IPS-18a (cell line): ENCODE results near the gene EHD3.

ENCODE experiments used
- H3K27ac ChIP-seq: one replicate; pipeline ENCODE4 v1.5.1; 2013; ENCODE audit warnings: low read length
- H3K27me3 ChIP-seq: one replicate; pipeline ENCODE4 v1.6.1; 2013; ENCODE audit warnings: mild to moderate bottlenecking, low read length; ENCODE audit not compliant: control insufficient read depth, insufficient read depth
- H3K36me3 ChIP-seq: one replicate; pipeline ENCODE4 v1.6.1; 2013; ENCODE audit warnings: low read depth, low read length; ENCODE audit not compliant: control insufficient read depth
- H3K4me1 ChIP-seq: one replicate; pipeline ENCODE4 v1.6.1; 2013; ENCODE audit warnings: low read depth, low read length; ENCODE audit not compliant: control insufficient read depth
- H3K4me3 ChIP-seq: one replicate; pipeline ENCODE4 v1.5.1; 2013; ENCODE audit warnings: low read length
- H3K9ac ChIP-seq: one replicate; pipeline ENCODE4 v1.6.1; 2013; ENCODE audit warnings: mild to moderate bottlenecking, low read length, moderate library complexity
- H3K9me3 ChIP-seq: one replicate; pipeline ENCODE4 v1.6.1; 2013; ENCODE audit warnings: low read depth, low read length; ENCODE audit not compliant: control insufficient read depth

Gene EHD3

DNA sequence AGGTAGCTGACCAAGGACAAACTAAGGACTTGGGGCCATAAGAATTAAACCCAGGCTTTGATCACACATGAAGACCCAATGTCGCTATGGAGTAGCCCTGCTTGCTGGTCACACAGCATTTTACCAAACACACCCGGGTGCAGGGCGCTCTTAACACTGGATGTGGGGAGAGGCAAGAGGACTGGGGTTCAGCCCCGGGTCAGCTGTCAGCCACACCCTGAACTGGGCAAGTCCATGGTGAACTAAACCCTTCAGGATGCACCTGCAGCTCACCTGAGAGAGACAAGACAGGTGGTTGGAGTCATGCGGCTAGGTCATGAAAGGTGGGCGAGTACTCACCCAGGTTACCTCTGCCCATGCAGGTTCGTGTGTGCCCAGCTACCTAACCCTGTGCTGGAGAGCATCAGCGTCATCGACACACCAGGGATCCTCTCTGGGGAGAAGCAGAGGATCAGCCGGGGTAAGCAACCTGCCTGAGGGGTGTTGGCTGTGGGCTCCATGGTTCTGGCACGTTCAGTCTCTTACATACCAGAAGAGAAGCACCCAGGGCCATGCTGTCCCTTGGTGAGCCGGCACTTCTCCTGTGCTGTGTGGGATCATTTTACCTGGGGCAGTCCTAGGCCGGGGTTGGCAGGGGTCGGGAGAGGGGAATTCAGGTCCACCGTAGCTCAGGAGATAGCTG lies 15.2 kb downstream of the EHD3 start:
- H3K4me1 ChIP-seq, result no peaks in the 10 kb centered on the region
- H3K9me3 ChIP-seq, result no peaks in the 10 kb centered on the region
- no peak overlapping the region for H3K27ac ChIP-seq
- H3K9ac ChIP-seq, result no peak overlapping the region
- H3K4me3 ChIP-seq, result no peak overlapping the region
- H3K27me3 ChIP-seq, result no peaks in the 10 kb centered on the region
- H3K36me3 ChIP-seq, result no peaks in the 10 kb centered on the region

DNA sequence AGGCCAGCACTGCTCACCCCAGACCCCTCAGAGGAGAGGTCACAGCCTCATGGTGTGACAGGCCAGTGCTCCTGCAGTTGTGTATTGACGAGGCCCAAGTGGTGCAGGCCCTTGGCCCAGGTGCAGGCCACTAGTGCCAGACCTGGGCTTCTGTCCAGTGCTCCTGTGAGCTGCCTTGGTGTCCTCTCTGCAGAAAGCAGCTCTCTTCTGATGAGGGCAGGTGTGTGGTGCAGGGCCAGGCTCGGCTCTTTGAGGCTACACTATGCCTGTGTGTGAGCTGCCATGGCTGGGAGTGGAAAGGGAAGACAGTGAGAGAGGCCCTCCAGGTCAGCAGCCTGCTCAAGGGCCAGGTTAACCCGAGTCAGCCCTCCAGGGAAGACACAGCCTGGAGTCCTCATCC lies 17.1 kb downstream of the EHD3 start:
- H3K9ac ChIP-seq, result no peak overlapping the region
- no peaks in the 10 kb centered on the region for H3K36me3 ChIP-seq
- no peak overlapping the region for H3K4me3 ChIP-seq
- H3K9me3 ChIP-seq, result no peaks in the 10 kb centered on the region
- no peaks in the 10 kb centered on the region for H3K27me3 ChIP-seq
- no peaks in the 10 kb centered on the region for H3K4me1 ChIP-seq
- H3K27ac ChIP-seq, result no peak overlapping the region

GRCh38 chr2:31251851-31252250 lies 17.9 kb downstream of the EHD3 start:
- Histone ChIP-seq H3K4me3 (no peak overlapping the region), H3K9ac (no peak overlapping the region), H3K4me1 (no peaks in the 10 kb centered on the region), H3K9me3 (no peaks in the 10 kb centered on the region), H3K36me3 (no peaks in the 10 kb centered on the region), H3K27me3 (no peaks in the 10 kb centered on the region), H3K27ac (no peak overlapping the region)

- H3K4me3 ChIP-seq, result no peak overlapping the region
- no peak overlapping the region for H3K9ac ChIP-seq
- H3K9me3 ChIP-seq, result no peaks in the 10 kb centered on the region
- peaks cover 7% of the 10 kb centered on the region for H3K4me1 ChIP-seq
- no peaks in the 10 kb centered on the region for H3K27me3 ChIP-seq
- no peaks in the 10 kb centered on the region for H3K36me3 ChIP-seq
- H3K27ac ChIP-seq, result no peak overlapping the region
These were observed 19.6 kb downstream of the EHD3 start for GRCh38 chr2:31253356-31254131.

GRCh38 chr2:31254237-31255203 lies 20.6 kb downstream of the EHD3 start:
- Histone ChIP-seq H3K4me3 (no peak overlapping the region), H3K36me3 (no peaks in the 10 kb centered on the region), H3K27ac (no peak overlapping the region), H3K4me1 (peaks cover 7% of the 10 kb centered on the region), H3K9me3 (no peaks in the 10 kb centered on the region), H3K27me3 (no peaks in the 10 kb centered on the region), H3K9ac (no peak overlapping the region)

- H3K36me3 ChIP-seq, result no peaks in the 10 kb centered on the region
- H3K4me3 ChIP-seq, result no peak overlapping the region
- no peaks in the 10 kb centered on the region for H3K27me3 ChIP-seq
- no peak overlapping the region for H3K27ac ChIP-seq
- H3K9ac ChIP-seq, result no peak overlapping the region
- no peaks in the 10 kb centered on the region for H3K9me3 ChIP-seq
- H3K4me1 ChIP-seq, result peaks cover 7% of the 10 kb centered on the region
These were observed 22.1 kb downstream of the EHD3 start for GRCh38 chr2:31255911-31256571.

DNA sequence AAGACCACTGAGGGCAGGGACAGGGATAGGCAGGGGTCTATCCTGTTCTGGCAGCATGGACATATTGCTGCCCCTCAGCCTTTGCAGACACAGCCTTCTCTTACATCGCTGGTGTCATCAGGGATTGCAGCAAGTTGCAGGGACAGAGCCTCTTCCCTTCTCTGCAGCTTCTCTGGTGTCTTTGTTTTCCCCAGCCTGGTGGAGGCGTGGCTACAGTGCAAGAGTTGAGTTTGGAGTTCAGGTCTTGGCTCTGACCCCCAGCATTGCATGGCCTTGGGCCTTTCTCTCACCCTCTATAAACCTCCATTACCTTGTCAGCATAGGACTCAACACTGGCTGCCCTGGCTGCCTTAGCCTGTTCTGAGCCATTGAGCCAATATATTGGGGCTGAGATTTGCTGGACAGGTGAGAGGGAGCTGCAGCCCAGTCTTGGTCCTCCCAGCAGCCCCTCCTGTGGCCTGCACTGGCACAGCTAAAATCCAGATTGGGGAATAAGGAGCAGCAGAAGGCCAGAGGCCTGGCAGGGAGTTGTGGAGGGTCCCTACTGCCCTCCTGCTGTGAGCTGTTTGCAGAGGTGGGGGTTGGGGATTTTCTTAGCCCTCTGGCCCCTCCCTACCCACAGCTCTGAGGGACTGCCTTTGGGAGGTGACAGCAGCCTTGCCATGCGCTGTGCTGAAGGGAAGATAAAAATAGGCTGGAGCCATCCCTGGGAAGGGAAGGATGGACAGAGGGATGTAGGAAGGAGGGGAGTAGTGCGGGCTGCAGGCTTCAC lies 22.8 kb downstream of the EHD3 start:
- Histone ChIP-seq H3K36me3 (no peaks in the 10 kb centered on the region), H3K4me3 (no peak overlapping the region), H3K4me1 (peaks cover 7% of the 10 kb centered on the region), H3K27me3 (no peaks in the 10 kb centered on the region), H3K9ac (no peak overlapping the region), H3K9me3 (no peaks in the 10 kb centered on the region), H3K27ac (no peak overlapping the region)

DNA sequence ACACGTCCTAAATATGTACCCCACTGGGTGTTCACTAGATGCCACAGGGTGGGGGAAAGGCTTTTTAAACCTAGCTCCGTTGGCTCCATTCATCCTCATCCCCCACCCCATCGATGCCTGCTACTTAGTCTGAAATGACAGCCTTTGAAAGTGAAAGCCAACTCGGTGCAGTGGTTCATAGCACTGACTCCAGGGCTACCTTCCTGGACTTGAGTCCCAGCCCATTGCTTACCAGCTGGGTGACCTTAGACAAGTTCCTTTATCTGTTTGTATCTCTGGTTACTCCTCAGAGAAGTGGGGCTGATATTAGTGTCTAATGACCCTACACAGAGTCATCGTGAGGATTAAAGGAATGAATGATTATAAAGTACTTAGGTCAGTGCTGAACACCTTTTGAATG lies 24.4 kb downstream of the EHD3 start:
- H3K4me3 ChIP-seq, result no peak overlapping the region

DNA sequence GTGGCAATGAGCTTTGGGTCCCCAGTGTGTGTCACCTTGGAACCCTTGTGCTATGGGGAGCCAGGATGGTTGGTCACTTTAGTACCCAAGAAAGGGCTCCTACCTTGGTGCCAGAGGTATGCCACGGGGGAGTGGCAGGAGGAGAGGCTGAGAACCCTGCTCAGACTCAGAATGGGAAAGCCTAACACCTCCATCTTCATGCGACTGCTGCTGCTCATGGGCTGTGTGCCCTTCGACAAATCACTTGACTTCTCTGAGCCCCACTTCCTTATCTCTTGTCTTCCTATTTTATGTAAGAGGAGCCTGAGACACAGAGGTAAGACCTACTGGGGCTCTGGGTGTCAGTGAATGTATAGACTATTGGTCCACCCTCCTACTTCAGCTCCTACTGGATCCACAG lies 25.1 kb downstream of the EHD3 start:
- Histone ChIP-seq H3K9ac (no peak overlapping the region), H3K4me3 (no peak overlapping the region), H3K4me1 (peaks cover 7% of the 10 kb centered on the region)

More for the DNA sequence above, 24.4 kb downstream of the EHD3 start:
- Histone ChIP-seq H3K27ac (no peak overlapping the region), H3K27me3 (no peaks in the 10 kb centered on the region), H3K9me3 (no peaks in the 10 kb centered on the region), H3K9ac (no peak overlapping the region), H3K36me3 (no peaks in the 10 kb centered on the region), H3K4me1 (peaks cover 7% of the 10 kb centered on the region)

GRCh38 chr2:31260870-31261269 lies 26.9 kb downstream of the EHD3 start:
- no peak overlapping the region for H3K27ac ChIP-seq
- H3K36me3 ChIP-seq, result no peaks in the 10 kb centered on the region
- H3K9me3 ChIP-seq, result no peaks in the 10 kb centered on the region
- peaks cover 7% of the 10 kb centered on the region for H3K4me1 ChIP-seq
- H3K9ac ChIP-seq, result no peak overlapping the region
- no peak overlapping the region for H3K4me3 ChIP-seq
- no peaks in the 10 kb centered on the region for H3K27me3 ChIP-seq

More for the DNA sequence above, 25.1 kb downstream of the EHD3 start:
- H3K9me3 ChIP-seq, result no peaks in the 10 kb centered on the region
- no peaks in the 10 kb centered on the region for H3K36me3 ChIP-seq
- no peaks in the 10 kb centered on the region for H3K27me3 ChIP-seq
- no peak overlapping the region for H3K27ac ChIP-seq
